GM10266 (cell line): ENCODE results near the gene CCDC88B.

Source experiments
- DNase-seq: peaks from one replicate; pipeline ENCODE4 v3.0.0; 2012; ENCODE audit errors: extremely low spot score
- CTCF ChIP-seq: IDR thresholded peaks from 2 replicates; pipeline ENCODE4 v1.5.1; 2012; ENCODE audit warnings: mild to moderate bottlenecking, low read depth; ENCODE audit not compliant: control insufficient read depth, insufficient read depth; ENCODE audit errors: missing control alignments

Gene CCDC88B

GRCh38 chr11:64316672-64317324, 23.2 kb upstream of the CCDC88B start:
- TF ChIP-seq CTCF, result no peak
- no peak for DNase-seq

GRCh38 chr11:64317325-64317960, 22.6 kb upstream of the CCDC88B start, which contains the start of gene TRMT112:
TRMT112 (minus strand) TSS chr11:64317559; CDS start chr11:64317526, 33 bp downstream.
- peak; percentile 96 for DNase-seq
- TF ChIP-seq CTCF, result no peak

GRCh38 chr11:64317961-64318765, 21.8 kb upstream of the CCDC88B start, which contains the start of gene PRDX5:
PRDX5 (plus strand) TSS chr11:64318121; CDS start chr11:64318216, 95 bp downstream.
- TF ChIP-seq CTCF, result peak; percentile 75
- peak; percentile 96 for DNase-seq

GRCh38 chr11:64318766-64319761, 20.9 kb upstream of the CCDC88B start:
- no peak for TF ChIP-seq CTCF
- no peak for DNase-seq

GRCh38 chr11:64320556-64320955, 19.4 kb upstream of the CCDC88B start:
- DNase-seq, result no peak

More at GRCh38 chr11:64320556-64320955, 19.4 kb upstream of the CCDC88B start:
- TF ChIP-seq CTCF, result no peak
